HG03432 (cell line): Measurements from ENCODE around the gene IL1F10.

Experiments
- ATAC-seq: cut with Tn5 transposase; IDR thresholded peaks from one replicate; pipeline ENCODE4 v1.9.1; 2021; ENCODE audit warnings: mild to moderate bottlenecking, moderate library complexity; ENCODE audit not compliant: unreplicated experiment

The IL1F10 gene

GRCh38 chr2:113058998-113059960 lies 8.5 kb upstream of the IL1F10 start, which contains the start of gene IL36RN:
Gene IL36RN, plus strand, starts transcription at chr2:113059198. Its CDS starts 241 bp downstream, at chr2:113059439.
- ATAC-seq, result no peak

GRCh38 chr2:113060396-113060795 lies 7.4 kb upstream of the IL1F10 start:
- no peak for ATAC-seq

- ATAC-seq, result no peak
Measured at GRCh38 chr2:113060796-113061195, 7.0 kb upstream of the IL1F10 start.

- ATAC-seq, result no peak
Measured at GRCh38 chr2:113061241-113061640, 6.5 kb upstream of the IL1F10 start.

- ATAC-seq, result no peak
Measured at GRCh38 chr2:113061896-113062770, 5.6 kb upstream of the IL1F10 start.

GRCh38 chr2:113064281-113064680 lies 3.5 kb upstream of the IL1F10 start:
- ATAC-seq, result no peak

GRCh38 chr2:113064898-113065297 lies 2.9 kb upstream of the IL1F10 start:
- ATAC-seq, result no peak

GRCh38 chr2:113068249-113068648 lies 479 bp downstream of the IL1F10 start:
- ATAC-seq, result no peak

GRCh38 chr2:113068706-113069485 lies 1.1 kb downstream of the IL1F10 start:
- ATAC-seq, result no peak

GRCh38 chr2:113069676-113070605 lies 2.2 kb downstream of the IL1F10 start:
- no peak for ATAC-seq

GRCh38 chr2:113070606-113070975 lies 2.8 kb downstream of the IL1F10 start:
- ATAC-seq, result no peak

GRCh38 chr2:113072584-113072983 lies 4.8 kb downstream of the IL1F10 start:
- ATAC-seq, result no peak

- ATAC-seq, result no peak
Measured at GRCh38 chr2:113073325-113073834, 5.6 kb downstream of the IL1F10 start.

- ATAC-seq, result no peak
Measured at GRCh38 chr2:113075030-113075429, 7.3 kb downstream of the IL1F10 start.

- no peak for ATAC-seq
Measured at GRCh38 chr2:113075600-113075999, 7.8 kb downstream of the IL1F10 start.

- no peak for ATAC-seq
Measured at GRCh38 chr2:113076954-113077669, 9.3 kb downstream of the IL1F10 start.

- ATAC-seq, result no peak
Measured at GRCh38 chr2:113077921-113078320, 10.2 kb downstream of the IL1F10 start.

GRCh38 chr2:113078350-113078839 lies 10.6 kb downstream of the IL1F10 start:
- no peak for ATAC-seq

GRCh38 chr2:113079131-113079530 lies 11.4 kb downstream of the IL1F10 start:
- ATAC-seq, result no peak
